ENCODE results near the gene CHST5.
"Not testable (repeated sequence)": the region's sequence is repeated elsewhere in the genome, so short reads cannot be mapped to it uniquely, and the experiment has no call there.

CHST5 gene

DNA sequence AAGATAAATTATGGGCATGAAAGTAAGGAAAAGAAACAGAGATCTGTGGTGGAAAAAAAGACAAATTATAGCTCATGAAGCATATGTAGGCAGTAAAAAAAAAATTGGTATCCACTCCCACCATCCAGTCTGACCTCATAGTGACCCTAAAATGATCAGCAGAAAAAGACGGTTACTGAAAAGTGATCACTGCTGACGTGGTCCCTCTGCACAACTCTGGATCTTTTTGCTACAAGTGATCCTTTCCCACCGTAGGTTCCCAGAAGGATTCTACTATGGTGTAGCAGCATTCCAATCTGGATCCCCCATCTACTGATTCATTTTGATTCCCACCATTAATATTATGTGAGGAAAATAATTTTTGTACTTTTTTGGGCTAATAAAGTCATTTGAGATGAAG, 29.8 kb downstream of the CHST5 start:
- DNase-seq (ENCODE audit: low read depth in 2 of 2): no peak

DNA sequence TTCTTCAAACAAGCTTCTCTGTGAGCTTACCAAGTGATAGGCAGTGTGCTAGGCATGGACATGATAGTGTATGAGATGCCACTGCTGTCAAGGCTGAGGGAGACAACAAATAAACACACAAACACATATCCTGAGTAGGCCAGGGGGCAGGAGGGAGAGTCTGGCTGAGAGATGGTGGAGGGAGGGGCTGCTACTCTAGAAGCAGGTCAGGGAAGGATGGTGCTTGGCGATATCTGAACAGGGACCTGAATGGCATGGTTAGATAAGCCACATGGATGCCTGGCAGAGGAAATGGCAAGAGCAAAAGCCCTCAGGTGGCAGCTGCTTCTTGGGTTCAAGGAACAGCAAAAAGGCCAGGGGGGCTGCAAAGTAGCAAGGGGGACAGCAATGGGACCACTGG, 32.1 kb downstream of the CHST5 start:
- no peak for DNase-seq (ENCODE audit: low read depth in 2 of 2)

DNA sequence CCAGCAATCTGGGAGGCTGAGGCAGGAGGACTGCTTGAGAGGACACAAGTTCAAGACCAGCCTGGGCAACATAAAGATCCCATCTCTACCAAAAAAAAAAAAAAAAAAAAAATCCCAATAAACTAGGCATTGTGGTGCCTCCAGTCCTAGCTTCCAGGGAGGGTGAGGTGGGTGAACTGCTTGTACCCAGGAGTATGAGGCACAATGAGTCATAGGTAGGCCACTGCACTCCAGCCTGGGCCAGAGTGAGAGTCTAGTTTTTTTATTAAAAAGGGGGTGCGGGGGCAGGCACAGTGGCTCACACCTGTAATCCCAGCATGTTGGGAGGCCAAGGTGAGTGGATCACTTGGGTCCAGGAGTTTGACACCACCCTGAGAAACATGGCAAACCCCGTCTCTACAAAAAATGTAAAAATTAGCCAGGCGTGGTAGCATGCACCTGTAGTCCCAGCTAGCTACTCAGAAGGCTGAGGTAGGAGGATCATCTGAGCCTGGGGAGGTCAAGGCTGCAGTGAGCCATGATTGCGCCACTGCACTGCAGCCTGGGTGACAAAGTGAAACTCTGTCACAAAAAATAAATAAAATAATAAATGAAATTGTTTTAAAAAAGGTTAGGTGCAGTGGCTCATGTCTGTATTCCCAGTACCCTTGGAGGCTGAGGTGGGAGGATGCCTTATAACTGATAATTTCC, 32.8 kb downstream of the CHST5 start:
- DNase-seq (ENCODE audit: low read depth in 2 of 2): no peak

DNA sequence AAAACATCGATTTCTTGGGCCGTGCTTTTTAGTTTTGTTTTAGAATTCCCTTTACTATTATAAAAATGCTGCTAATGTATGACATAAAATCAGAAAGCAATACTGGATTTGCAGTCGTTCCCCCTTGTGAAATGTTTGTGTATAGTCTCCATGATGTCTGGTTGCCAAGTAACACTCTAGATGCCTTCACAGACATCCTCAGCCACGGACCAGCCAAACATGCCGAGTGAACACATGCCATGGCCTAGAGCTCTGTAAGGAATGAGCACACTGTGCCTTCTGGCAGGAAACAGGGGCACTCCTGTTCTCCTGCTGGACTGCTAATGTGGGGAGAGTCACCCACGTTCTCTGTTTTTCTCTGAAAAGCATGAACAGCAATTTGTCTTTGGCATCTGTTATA, 34.1 kb downstream of the CHST5 start:
- not testable (repeated sequence) for DNase-seq (ENCODE audit: low read depth in 2 of 2)

DNA sequence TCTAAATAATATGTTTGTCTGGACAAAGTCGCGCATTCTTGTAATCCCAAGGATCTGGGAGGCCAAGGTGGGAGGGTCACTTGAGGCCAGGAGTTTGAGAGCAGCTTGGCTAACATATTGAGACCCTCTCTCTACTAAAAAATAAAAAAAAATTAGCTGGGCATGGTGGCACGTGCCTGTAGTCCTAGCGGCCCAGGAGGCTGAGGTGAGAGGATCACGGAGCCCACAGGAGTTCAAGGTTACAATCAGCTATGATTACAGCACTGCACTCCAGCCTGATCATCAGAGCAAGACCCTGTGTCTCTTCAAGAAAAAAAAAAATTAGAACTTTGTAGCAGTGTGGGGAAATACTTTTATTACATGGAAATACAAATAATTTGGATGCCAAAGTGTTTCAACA, 34.5 kb downstream of the CHST5 start:
- no peak for DNase-seq (ENCODE audit: low read depth in 2 of 2)

DNA sequence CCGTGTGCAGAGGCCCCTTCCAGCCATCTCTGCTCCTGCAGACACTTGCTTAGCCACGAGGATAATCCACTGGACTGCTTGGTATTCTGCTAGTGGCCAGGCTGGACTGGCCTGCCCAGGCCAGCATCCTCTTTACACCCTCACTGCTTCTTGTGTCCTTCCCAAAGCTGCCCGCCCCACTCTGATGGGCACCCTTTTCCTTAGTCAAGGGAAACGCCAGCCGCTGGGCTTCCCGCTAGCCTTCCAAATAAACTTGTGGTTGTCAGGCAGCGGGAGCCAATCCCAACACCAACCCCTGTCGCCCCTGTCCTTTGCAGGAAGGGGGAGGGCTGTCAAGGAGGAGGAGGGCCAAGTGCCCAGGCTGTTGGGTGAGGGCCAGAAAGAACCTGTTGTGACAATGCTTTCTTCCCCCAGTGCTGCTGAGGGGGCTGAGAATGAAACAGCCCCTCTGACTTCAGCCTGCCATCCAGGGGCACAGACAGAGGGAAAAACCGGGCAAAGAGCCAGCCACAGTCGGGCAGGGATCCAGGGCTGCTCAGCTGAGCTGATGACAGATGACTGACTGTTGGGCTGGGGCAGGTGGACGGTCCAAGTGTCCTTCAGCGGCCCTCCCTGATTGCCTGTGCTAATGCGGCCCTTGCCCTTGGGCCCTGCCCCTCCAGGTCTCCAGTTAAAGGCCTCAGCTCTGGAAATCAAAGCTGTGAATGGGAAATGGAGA, 37.1 kb downstream of the CHST5 start:
- not testable (repeated sequence) for DNase-seq (ENCODE audit: low read depth in 2 of 2)

DNA sequence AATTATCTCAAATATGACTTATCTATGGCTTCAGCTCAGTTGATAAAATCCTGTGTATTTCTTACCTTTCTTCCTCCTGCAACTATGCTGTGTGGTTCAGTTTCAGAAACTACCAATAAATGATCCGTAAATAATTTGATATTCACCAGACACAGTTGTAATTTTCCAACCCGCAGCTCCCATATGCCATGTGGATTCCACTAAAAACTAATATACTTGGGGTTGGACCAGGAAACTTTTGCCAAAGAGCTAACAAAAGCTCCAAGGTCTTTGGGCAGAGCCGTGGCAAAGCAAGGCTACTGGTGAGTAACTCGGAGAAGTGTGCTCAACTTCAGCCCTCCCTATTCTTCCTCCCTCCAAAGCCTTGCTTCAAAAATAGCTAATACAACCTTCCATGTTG, 38.4 kb downstream of the CHST5 start:
- DNase-seq (ENCODE audit: low read depth in 2 of 2): no peak

DNA sequence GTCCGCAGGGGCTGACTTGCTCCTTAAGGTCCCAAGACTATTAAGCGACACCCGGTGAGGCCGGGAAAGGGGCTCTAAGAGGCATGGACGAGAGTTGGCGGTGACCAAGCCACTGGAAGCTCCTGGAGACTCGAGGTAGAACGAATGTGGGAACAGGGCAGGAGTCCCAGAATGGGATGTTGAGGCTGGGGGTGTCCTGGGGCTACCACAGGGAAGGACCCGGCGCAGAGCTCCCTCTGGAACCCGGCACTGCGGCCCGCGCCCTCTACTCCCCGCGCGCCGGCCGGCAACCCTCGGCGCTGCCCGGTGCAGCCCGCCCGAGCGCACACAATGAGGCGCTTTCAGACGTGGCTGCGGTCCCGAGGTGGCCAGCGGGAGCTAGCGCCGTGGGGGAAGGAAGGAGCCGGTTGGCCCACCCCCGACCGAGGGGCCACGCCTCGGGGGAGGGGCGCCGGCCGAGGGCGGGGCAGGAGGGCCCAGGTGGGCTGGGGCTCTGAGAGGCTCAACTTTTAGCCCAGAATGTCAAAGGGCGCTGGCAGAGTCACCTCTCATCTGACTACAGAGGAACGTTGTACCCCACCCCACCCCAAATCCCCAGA, 40.7 kb downstream of the CHST5 start, which contains the start of gene CHST6:
Gene CHST6, minus strand, starts transcription at position 366 of the 599 bp plus-strand sequence. CDS start 15,613 bp downstream, outside the sequence.
- peak in 1 of 2 experiments; percentile 13 for DNase-seq (ENCODE audit: low read depth in 2 of 2)

DNA sequence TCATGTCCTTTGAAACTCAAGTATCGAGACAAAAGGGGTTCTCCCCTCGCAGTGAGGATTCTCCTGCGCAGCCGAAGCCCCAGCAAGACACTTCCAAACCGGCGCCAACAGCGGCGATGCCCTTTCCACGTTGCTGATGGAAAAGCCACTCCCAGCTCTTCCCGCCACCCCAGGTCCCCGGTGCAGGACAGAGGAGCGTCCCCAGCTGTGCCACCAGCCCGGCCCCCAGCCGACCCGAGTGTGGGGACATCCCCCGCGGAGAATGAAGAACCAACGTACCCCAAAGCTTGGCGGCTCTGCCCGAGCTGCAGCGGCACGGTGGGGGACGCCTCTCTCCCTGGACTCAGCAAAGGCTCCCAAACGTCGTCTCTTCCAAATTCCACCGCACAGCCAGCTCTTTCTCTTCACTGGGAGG, 41.2 kb downstream of the CHST5 start:
- no peak for DNase-seq (ENCODE audit: low read depth in 2 of 2)

DNA sequence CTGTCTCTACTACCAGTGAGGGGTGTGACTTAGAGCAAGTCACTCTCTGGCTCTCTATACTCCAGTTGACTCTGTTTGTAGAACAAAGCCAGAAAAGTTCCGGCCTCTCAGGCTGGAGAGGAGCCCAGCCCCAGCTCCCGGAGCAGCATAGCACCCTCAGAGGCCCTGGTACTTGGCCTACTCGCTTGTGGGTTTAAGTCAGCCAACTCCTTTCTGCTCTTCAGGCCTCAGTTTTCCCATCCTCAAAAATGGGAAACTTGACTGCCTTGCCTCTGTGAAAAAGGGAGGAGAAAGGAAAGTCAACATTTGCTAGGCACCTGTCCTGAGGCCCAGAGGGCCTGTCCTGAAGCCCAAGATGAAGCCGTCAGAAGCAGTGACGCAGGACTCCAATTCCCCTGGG, 41.7 kb downstream of the CHST5 start:
- no peak for DNase-seq (ENCODE audit: low read depth in 2 of 2)

DNA sequence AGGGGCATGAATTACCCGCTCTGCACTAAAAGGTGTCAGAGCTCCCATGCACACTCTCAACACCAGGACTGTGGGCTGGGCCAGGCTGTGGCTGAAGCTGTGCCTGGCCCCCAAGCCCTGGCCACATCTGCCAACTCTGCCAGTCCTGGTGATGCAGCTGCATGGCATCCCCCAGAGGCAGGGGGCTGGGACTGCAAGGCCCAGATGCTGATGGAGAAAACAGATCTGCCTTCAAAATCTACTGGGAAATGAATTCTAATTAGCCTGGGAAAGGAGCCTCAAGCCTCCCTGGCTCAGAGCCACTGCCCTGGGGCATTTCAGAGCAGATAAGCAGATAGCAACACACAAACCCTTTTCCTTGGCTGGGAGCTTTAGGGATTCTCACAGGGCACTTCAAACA, 44.0 kb downstream of the CHST5 start:
- no peak for DNase-seq (ENCODE audit: low read depth in 2 of 2)

DNA sequence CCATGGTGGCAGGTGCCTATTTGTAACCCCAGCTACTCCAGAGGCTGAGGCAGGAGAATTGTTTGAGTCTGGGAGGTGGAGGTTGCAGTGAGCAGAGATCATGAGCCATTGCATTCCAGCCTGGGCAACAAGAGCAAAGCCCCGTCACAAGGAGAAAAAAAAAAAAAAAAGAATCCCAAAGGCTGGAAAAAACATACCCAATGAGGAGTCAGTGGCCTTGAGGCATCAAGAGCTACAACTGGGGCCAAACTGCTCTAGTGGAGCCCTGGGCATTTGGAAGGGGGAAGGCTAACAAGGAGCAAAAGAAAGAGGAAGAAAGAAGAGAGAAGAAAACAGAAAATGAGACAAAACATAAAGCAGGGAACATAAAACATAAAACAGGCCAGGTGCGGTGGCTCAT, 47.6 kb downstream of the CHST5 start:
- DNase-seq (ENCODE audit: low read depth in 2 of 2): no peak

DNA sequence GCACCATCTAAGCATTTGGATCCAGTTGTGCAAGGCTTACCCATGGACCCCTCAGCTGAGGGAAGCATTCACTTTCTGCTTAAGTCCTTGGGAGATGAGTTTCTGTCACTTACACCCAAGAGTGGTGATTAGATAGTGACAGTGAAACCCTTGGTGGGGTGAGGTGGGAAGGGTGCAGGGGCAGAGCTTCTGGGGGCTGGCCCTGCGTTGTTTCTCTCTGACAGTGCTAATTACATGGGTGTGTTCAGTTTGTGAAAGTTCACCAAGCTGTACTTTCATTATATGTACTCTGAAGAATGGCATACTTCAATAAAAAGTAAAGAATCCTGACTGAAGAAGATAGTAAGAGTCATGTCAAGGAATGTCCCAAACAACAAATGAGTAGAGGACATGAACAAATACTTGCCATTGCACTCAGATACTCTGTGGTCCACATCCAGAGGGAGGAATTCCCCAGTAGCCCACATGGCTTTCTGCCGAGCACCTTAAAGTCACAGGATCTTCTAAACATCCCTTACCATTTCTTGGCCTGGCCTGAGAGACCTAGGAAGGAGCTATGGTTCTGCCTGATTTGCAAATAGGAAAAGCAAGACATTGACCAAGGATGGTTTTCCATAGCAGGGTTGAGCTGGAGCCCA, 49.1 kb downstream of the CHST5 start:
- DNase-seq (ENCODE audit: low read depth in 2 of 2): no peak

DNA sequence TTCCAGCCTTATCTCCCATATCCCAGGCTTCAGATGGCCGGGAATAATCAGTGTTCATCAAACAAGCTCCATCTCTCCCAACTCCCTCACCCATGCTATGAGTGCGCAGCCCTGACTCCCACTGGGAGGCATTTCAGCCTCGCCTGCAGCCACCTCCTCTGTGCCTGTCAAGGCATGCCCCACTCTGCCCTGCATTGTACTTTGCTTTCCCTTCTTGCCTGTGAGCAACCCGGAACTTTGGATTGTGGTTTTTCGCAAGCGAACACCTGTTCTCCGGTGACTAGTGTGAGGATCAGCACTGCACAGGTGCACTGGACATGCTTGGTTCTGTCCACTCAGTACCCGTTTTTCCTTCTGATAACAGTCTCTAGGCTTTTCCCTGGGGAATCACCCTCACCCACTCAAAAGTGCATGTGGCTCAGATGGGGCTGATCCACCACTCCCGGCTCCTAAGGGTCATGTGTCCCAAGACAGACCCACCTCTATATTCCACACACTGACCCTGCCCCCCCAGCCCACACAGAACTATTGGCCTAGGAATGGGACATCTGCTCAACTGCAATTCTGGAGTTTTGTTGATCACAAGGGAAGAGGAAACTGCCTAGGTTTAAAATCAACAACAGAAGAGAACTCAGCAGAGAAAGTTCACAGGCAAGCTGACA, 49.8 kb downstream of the CHST5 start:
- DNase-seq (ENCODE audit: low read depth in 2 of 2): no peak

DNA sequence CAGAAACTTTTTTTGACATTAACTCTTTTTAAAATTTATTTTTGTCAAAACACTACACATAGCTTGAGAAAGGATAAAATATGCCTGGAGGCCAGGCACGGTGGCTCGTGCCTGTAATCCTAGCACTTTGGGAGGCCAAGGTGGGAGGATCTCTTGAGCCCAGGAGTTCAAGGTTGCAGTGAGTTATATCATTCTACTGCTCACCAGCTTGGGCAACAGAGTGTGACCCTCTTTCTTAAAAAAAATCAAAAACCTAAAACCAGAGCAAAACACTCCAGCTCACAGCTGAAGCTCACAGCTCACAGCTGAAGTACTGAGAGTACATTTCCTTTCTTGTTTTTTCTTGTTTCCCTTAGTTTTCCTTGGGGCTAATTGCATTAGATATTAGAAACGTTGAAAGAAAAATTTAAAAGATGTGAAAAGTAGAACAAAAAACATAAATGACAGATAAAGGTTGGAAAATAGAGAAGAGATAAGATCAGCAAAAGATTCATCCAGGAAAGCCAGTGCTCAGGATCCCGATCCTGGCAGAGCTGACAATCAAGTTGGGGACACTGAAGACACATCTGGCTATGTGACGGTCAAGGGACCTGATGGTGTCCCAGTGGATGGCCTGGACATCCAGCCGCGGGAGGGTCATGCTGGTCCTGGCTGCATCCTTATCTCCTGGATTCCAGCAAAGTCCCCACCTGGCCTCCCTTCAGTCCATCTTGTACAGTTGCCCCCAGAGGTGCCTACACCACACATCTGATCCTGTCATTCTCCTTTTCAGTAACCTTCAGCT, 50.5 kb downstream of the CHST5 start:
- no peak for DNase-seq (ENCODE audit: low read depth in 2 of 2)

DNA sequence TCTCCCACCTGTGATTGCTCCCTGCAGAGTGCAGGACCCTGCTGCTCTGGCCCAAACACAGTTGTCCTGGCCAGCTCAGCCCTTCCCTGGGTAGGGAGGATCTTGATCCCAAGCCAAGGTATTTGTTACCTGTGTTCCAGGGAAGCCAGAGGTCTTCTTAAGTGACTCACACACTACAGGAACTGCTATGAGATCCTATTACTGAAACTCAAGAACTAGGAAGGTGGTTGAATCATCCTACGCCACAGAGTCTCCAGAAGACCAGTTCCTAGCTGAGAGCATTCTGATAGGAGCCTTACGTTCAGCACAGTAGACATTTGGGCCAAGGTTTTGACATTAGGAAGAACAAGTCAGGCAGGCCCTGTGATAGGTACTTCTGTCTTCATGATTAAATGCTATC, 52.7 kb downstream of the CHST5 start:
- no peak for DNase-seq (ENCODE audit: low read depth in 2 of 2)

DNA sequence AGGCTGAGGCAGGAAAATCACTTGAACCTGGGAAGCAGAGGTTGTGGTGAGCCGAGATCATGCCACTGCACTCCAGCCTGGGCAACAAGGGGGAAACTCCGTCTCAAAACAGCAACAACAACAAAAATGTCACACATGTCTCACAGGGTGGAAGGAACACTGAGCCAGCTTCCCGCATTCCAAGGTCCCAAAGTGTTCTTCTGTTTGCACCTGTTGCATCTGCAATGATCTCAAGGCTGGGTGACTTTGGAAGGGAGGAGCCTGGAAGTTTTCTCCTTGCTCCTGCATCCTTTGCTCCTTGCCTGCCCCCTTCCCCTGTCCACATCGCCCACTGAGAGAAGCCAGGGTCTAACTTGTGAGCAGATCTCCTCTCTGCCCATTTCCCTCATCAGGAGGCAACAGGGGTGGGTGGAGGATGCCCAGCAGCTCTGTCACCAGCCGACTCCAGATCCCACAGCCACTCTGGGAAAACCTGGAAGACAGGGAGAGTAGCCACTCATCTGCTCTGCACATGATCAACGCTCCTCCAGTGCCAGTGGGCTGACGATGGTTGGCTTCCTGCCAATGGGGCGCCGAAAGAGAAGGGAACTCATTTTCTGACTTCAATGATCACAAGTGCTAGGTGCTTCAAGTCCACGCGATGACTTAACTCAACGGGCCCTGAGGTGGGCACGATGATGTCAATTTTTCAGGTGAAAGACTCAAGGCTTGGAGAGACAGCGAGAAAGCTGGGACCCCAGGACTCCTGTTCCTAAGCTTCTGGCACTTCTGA, 53.3 kb downstream of the CHST5 start:
- no peak for DNase-seq (ENCODE audit: low read depth in 2 of 2)

DNA sequence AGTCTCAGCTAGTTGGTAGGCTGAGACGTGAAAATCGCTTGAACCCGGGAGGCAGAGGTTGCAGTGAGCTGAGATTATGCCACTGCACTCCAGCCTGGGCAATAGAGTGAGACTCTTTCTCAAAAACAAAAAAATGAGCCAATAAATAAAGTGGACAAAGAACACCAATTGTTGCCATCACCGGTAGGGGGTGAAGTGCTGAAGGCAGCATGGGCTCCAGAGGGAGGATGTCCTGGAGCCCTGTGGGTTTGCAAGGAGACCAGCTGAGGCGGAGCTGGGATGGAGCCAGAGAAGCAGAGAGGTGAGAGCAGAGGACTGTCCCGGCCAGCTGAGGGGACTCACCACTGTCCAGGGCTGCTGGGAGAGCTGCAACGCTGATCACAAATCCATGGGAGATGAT, 54.4 kb downstream of the CHST5 start:
- no peak for DNase-seq (ENCODE audit: low read depth in 2 of 2)

DNA sequence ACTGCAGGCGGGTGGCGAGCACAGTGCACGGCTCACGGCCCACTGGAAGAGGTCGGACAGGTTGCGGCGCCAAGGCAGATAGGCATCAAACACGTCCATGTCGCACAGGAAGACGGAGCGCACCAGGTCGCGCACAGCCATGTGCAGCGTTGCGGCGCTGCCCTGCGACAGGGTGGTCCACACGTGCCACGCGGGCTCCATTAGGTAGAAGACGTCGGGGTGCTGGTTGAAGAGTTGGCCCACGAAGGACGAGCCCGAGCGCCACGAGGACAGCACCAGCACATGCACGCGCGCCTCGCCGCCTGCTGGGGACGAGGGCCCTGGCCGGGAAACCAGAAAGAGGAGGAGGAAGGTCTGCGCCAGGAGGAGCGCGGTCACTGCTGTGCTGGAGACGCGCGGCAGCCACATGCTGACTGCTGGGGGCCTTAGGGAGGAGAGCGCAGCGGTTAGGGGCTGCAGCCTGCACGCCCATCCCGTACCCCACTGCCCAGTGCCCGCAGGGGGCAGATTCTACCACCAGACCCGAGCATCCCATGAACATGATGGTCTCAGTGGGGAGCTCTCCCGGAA, 56.4 kb downstream of the CHST5 start:
- no peak for DNase-seq (ENCODE audit: low read depth in 2 of 2)

Measured in stimulated activated CD4-positive, alpha-beta T cell treated with anti-CD3 and anti-CD28 coated beads, Interleukin-12 subunit alpha, Interleukin-12 subunit beta, amount 100 ng/mL, for 24 hours (primary cell).